ENCODE data around the gene DEF6. TPM values are rescaled to one million over a fixed set of nuclear protein-coding genes. Genes with fewer than 3 reads are reported as not detected.

DEF6 gene
- total and polyA plus RNA-seq, 2 of the 8 experiments (the other 6 are each of a cell fraction or from before 2014, with no cell fraction given) = 3.3 to 4.1 TPM

GRCh38 chr6:35312807-35313206 is 15.2 kb downstream of the DEF6 start (continued):
- TF ChIP-seq BRCA1 (IDR thresholded peaks at IDR 0.05; ENCODE audit: low read depth, low read length) (no peak), MAX (IDR thresholded peaks at IDR 0.05) (no peak), CTBP2 (IDR thresholded peaks at IDR 0.05; ENCODE audit: borderline replicate concordance, insufficient read depth, insufficient read length, low read length) (no peak), ATF2 (IDR thresholded peaks at IDR 0.05; ENCODE audit: low read length) (no peak), CBX5 (IDR thresholded peaks at IDR 0.05; ENCODE audit: low read depth, low read length) (no peak), SIRT6 (IDR thresholded peaks at IDR 0.05; ENCODE audit: low read length) (no peak)
